HepG2 (cell line): Measurements from ENCODE around the gene ATP2A3. TPM values are rescaled to one million over a fixed set of nuclear protein-coding genes. Genes with fewer than 3 reads are reported as not detected.
A peak's percentile ranks its signal among the peaks of the same experiment; 100 is the strongest.

Experiments used
- DPF2 ChIP-seq: sonication (generic); formaldehyde crosslinking; IDR thresholded peaks from 2 replicates; pipeline ENCODE4 v1.4.0; 2020; ENCODE audit warnings: mild to moderate bottlenecking, low read depth, missing genetic modification reagents, borderline replicate concordance
- FOXP1 ChIP-seq, 2 experiments: fragments of 450-650 bp in 1 of 2; IDR thresholded peaks; 2 replicates each; pipeline ENCODE4 v1.6.1; 2017 to 2018; ENCODE audit warnings: antibody characterized with exemption in 1 of 2
- HMGXB4 ChIP-seq, 2 experiments: sonication (generic) in 1 of 2; formaldehyde crosslinking in 1 of 2; IDR thresholded peaks; 2 replicates each; pipeline versions ENCODE4 v1.4.0 to v1.6.1; 2018 to 2020; ENCODE audit warnings: missing genetic modification reagents in 2 of 2, borderline replicate concordance in 1 of 2, low read depth in 1 of 2, mild to moderate bottlenecking in 1 of 2, missing biosample characterization in 1 of 2
- HNRNPLL ChIP-seq: fragments of 200-400 bp; formaldehyde crosslinking; IDR thresholded peaks from 2 replicates; pipeline ENCODE4 v1.6.1; 2017; ENCODE audit warnings: mild to moderate bottlenecking, low read depth, low read length; ENCODE audit not compliant: poor library complexity, severe bottlenecking
- ISX ChIP-seq: sonication (generic); formaldehyde crosslinking; conservative IDR thresholded peaks from 2 replicates; pipeline ENCODE4 v1.5.0; 2020; ENCODE audit warnings: missing genetic modification reagents
- KLF16 ChIP-seq, 2 experiments: sonication (generic) in 1 of 2; formaldehyde crosslinking in 1 of 2; IDR thresholded peaks; 2 replicates each; pipeline versions ENCODE4 v1.6.1 to v1.8.0; 2016 to 2023; ENCODE audit warnings: missing genetic modification reagents in 2 of 2, missing compliant biosample characterization in 1 of 2
- RBFOX2 ChIP-seq: fragments of 200-400 bp; formaldehyde crosslinking; IDR thresholded peaks from 2 replicates; pipeline ENCODE4 v1.6.1; 2017; ENCODE audit warnings: low read depth, mild to moderate bottlenecking, low read length
- TAF1 ChIP-seq: sonication (generic); formaldehyde crosslinking; IDR thresholded peaks from 2 replicates; pipeline ENCODE4 v1.4.0; 2020; ENCODE audit warnings: missing genetic modification reagents
- TEAD3 ChIP-seq: optimal IDR thresholded peaks from 2 replicates; pipeline ENCODE3; 2016; ENCODE audit warnings: borderline replicate concordance
- TFDP1 ChIP-seq: IDR thresholded peaks from 2 replicates; pipeline ENCODE4 v1.6.1; 2016; ENCODE audit warnings: missing compliant biosample characterization, missing genetic modification reagents, borderline replicate concordance
- THAP11 ChIP-seq: IDR thresholded peaks from 2 replicates; pipeline ENCODE4 v1.6.1; 2016; ENCODE audit warnings: missing biosample characterization, missing genetic modification reagents
- THAP9 ChIP-seq: sonication (generic); formaldehyde crosslinking; IDR thresholded peaks from 2 replicates; pipeline ENCODE4; 2020; ENCODE audit warnings: missing genetic modification reagents, mild to moderate bottlenecking, borderline replicate concordance
- THRA ChIP-seq: sonication (generic); formaldehyde crosslinking; IDR thresholded peaks from 2 replicates; pipeline ENCODE4 v1.4.0; 2020; ENCODE audit warnings: missing genetic modification reagents, borderline replicate concordance
- ZNF263 ChIP-seq: sonication (generic); formaldehyde crosslinking; IDR thresholded peaks from 2 replicates; pipeline ENCODE4 v1.4.0; 2020; ENCODE audit warnings: missing genetic modification reagents
- ZNF280D ChIP-seq: sonication (generic); formaldehyde crosslinking; IDR thresholded peaks from 2 replicates; pipeline ENCODE4 v1.5.1; 2020; ENCODE audit warnings: mild to moderate bottlenecking, missing genetic modification reagents
- ZNF772 ChIP-seq: sonication (generic); formaldehyde crosslinking; IDR thresholded peaks from 2 replicates; pipeline ENCODE4 v1.5.0; 2020; ENCODE audit warnings: mild to moderate bottlenecking, missing genetic modification reagents
- polyA plus RNA-seq, 8 experiments: library from polyadenylated mRNA; depleted of rRNA in 3 of 8; stranded (reverse) in 7 of 8; unstranded in 1 of 8; fragments of >200 nt; fragmentation: Illumina TruSeq in 4 of 8; extraction: Trizol in 4 of 8; gene quantifications; 2 replicates each; pipeline versions ENCODE4 v1.2.1 to v1.2.3, GENCODE V29; 2011 to 2016; ENCODE audit warnings: low read depth in 4 of 8, missing spikeins in 1 of 8, mixed read lengths in 1 of 8; ENCODE audit not compliant: insufficient read depth in 1 of 8
- total RNA-seq, 5 experiments: library from RNA; depleted of rRNA; stranded (reverse); fragments of >200 nt; fragmentation: Illumina TruSeq; extraction: Trizol; gene quantifications; 2 replicates each; pipeline ENCODE4 v1.2.3, GENCODE V29; 2016; ENCODE audit warnings: low read depth in 1 of 5

Gene ATP2A3
- total and polyA plus RNA-seq, 2 of the 13 experiments (the other 11 are each of a cell fraction or from before 2014, with no cell fraction given) = 0.07 TPM; not detected in 1

- TF ChIP-seq ZNF280D (CRISPR knock-in tag) (0 out of 2 replicates have a peak, but pooled peaks have one; percentile 31), THAP11 (CRISPR knock-in tag) (peak; percentile 60), ZNF263 (CRISPR knock-in tag) (peak; percentile 88), THRA (CRISPR knock-in tag) (peak; percentile 55; the same call in 1 of the 2 replicates), TFDP1 (CRISPR knock-in tag) (peak; percentile 77; the same call in 1 of the 2 replicates), KLF16 (CRISPR knock-in tag; IDR thresholded peaks at IDR 0.05) (peak in 1 of 2 experiments; percentile 74; a peak in 1 of 4 replicates), THAP9 (CRISPR knock-in tag) (peak; percentile 48; the same call in 1 of the 2 replicates), ISX (CRISPR knock-in tag) (no peak), ZNF772 (CRISPR knock-in tag) (0 out of 2 replicates have a peak, but pooled peaks have one; percentile 30), FOXP1 (IDR thresholded peaks at IDR 0.05) (no peak), FOXP1 (CRISPR knock-in tag; IDR thresholded peaks at IDR 0.05) (peak; percentile 50; the same call in 1 of the 2 replicates), HMGXB4 (CRISPR knock-in tag; IDR thresholded peaks at IDR 0.05; ENCODE audit: borderline replicate concordance in 1 of 2, low read depth in 1 of 2) (peak in 1 of 2 experiments; percentile 64; a peak in 1 of 4 replicates), DPF2 (CRISPR knock-in tag) (peak; percentile 67), HNRNPLL (peak; percentile 43), TEAD3 (CRISPR knock-in tag) (peak; percentile 42), RBFOX2 (peak; percentile 79), TAF1 (CRISPR knock-in tag) (peak; percentile 53; the same call in 1 of the 2 replicates)
Measured at GRCh38 chr17:4003501-4004421, 39.5 kb upstream of the ATP2A3 start (continued).
